Gastrocnemius medialis (tissue), 4 donors: ENCODE measurements around the gene PAPPA2. TPM values are rescaled to one million over a fixed set of nuclear protein-coding genes. Genes with fewer than 3 reads are reported as not detected.

Experiments
- ATAC-seq, 2 donors: fragments of 150-250 bp; one replicate each; pipeline ENCODE4 v1.9.1; 2016
- DNase-seq, 2 donors: peaks; one replicate each; pipeline ENCODE4 v3.0.0-alpha.2; 2019
- H3K27ac ChIP-seq, 4 donors: fragments of 200-600 bp; sonication (generic); 1 replicate in 1 of 4; 2 replicates in 3 of 4; pipeline ENCODE4 v1.5.1; 2016 to 2018; ENCODE audit warnings: mild to moderate bottlenecking in 2 of 4, moderate library complexity in 1 of 4
- H3K27me3 ChIP-seq, 3 donors: fragments of 200-600 bp; sonication (generic) in 2 of 3; 1 replicate in 1 of 3; 2 replicates in 2 of 3; pipeline versions ENCODE4 v1.5.1 to v1.6.0; 2016 to 2019; ENCODE audit warnings: mild to moderate bottlenecking in 1 of 3, moderate library complexity in 1 of 3
- H3K36me3 ChIP-seq, 2 donors: fragments of 200-600 bp; sonication (generic) in 1 of 2; one replicate each; pipeline ENCODE4 v1.5.1; 2017 to 2018
- H3K4me1 ChIP-seq, 2 donors: fragments of 200-600 bp; sonication (generic) in 1 of 2; one replicate each; pipeline ENCODE4 v1.5.1; 2016 to 2017; ENCODE audit warnings: mild to moderate bottlenecking in 2 of 2
- H3K4me3 ChIP-seq, 4 donors: fragments of 200-600 bp; sonication (generic) in 3 of 4; 1 replicate in 1 of 4; 2 replicates in 3 of 4; pipeline ENCODE4 v1.5.1; 2016 to 2019; ENCODE audit warnings: mild to moderate bottlenecking in 2 of 4
- H3K9me3 ChIP-seq, 3 donors: fragments of 200-600 bp; sonication (generic) in 2 of 3; 1 replicate in 1 of 3; 2 replicates in 2 of 3; pipeline ENCODE4 v1.5.1; 2016 to 2019
- POLR2A ChIP-seq, 2 donors: fragments of 450-650 bp; IDR thresholded peaks; one replicate each; pipeline ENCODE4 v1.6.1; 2017; ENCODE audit warnings: antibody characterized with exemption in 2 of 2, mild to moderate bottlenecking in 2 of 2, moderate library complexity in 2 of 2
- in situ Hi-C, 4 donors: fragments of 200-750 bp; cut with MboI; loops; one replicate each; pipeline versions ENCODE4 v1.15.0 to v1.8.0; 2017; ENCODE audit warnings: low sequenced_read_pairs in 4 of 4
- intact Hi-C: fragments of 100-400 bp; cut with DNase I; formaldehyde crosslinking; loops from one replicate; pipeline ENCODE4 v1.15.1; 2023; ENCODE audit warnings: low total_unique reads
- total RNA-seq, 4 donors: library from RNA; depleted of rRNA; stranded (reverse); fragments of >200 nt; gene quantifications; one replicate each; pipeline versions ENCODE4 v1.1.0 to v1.2.3, GENCODE V29; 2016
- TF ChIP-seq, protein P1 (sequence below), 5 experiments: fragments of 450-650 bp in 3 of 5; fragments of 200-600 bp in 2 of 5; sonication (generic) in 2 of 5; IDR thresholded peaks in 4 of 5; conservative IDR thresholded peaks in 1 of 5; 1 replicate in 4 of 5; 2 replicates in 1 of 5; pipeline ENCODE4 v1.5.1; 2016 to 2019; ENCODE audit warnings: antibody characterized with exemption in 5 of 5, mild to moderate bottlenecking in 3 of 5, moderate library complexity in 3 of 5

The PAPPA2 gene
- total RNA-seq, 4 donors from 2014 or later: 0.11 TPM; not detected in 3

DNA sequence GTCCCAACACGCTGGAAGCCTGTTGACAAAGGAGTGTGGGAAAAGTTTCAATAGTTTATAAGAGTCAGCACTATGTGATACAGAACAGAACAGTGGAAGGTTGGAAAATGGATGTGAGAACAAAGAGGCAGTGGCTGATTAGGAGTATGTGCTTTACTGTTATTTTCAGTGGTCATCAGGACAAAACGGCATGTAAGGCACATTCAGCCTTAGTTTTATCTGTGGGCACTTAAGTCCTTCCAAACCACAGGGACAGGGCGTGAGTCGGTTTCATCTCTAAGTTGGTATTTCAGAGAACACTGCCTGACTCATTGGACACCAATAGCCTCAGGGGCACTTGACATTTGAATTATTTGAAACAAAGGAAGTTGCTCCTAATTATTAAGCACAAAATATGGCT lies 394.7 kb downstream of the PAPPA2 start:
- H3K9me3 ChIP-seq: no peaks in the 10 kb centered on the region
- ATAC-seq: no peak
- intact Hi-C loops: no loop called here
- H3K4me3 ChIP-seq: no peak overlapping the region
- TF ChIP-seq, protein P1, sequence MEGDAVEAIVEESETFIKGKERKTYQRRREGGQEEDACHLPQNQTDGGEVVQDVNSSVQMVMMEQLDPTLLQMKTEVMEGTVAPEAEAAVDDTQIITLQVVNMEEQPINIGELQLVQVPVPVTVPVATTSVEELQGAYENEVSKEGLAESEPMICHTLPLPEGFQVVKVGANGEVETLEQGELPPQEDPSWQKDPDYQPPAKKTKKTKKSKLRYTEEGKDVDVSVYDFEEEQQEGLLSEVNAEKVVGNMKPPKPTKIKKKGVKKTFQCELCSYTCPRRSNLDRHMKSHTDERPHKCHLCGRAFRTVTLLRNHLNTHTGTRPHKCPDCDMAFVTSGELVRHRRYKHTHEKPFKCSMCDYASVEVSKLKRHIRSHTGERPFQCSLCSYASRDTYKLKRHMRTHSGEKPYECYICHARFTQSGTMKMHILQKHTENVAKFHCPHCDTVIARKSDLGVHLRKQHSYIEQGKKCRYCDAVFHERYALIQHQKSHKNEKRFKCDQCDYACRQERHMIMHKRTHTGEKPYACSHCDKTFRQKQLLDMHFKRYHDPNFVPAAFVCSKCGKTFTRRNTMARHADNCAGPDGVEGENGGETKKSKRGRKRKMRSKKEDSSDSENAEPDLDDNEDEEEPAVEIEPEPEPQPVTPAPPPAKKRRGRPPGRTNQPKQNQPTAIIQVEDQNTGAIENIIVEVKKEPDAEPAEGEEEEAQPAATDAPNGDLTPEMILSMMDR (IDR thresholded peaks at IDR 0.05 in 4 of 5, conservative IDR thresholded peaks at IDR 0.05 in 1 of 5): no peak
- no peak for TF ChIP-seq POLR2A (IDR thresholded peaks at IDR 0.05)
- in situ Hi-C loops: loop anchor here in 2 of 4 donors (25.0 kb wide), 1 partner anchor 470 kb away; no protein-coding TSS in a partner anchor
- no peak overlapping the region for H3K27ac ChIP-seq
- no peaks in the 10 kb centered on the region for H3K27me3 ChIP-seq
- no peaks in the 10 kb centered on the region for H3K4me1 ChIP-seq
- no peaks in the 10 kb centered on the region for H3K36me3 ChIP-seq
- DNase-seq: no peak

DNA sequence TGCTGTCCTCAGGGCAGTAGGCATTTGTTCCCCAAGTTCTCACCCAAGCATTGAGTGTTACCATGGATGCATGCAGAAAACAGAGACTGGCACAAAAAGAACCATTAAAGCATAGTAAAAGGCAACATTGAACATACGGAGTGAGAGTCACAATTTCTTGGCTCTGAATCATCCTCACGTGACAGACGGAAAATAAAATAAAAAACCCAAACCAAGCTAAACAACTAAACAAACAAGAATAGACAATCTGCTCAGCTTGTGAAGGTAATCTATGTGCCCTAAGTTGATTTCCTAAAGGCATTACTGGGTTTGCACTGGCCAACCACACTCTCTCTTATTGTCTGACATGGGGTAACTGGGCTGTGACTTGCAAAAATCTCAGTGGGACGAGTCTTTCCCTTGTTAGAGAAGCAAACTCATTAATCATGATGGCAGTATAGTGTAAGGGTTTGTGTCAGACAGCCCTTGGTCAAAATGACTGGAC lies 395.5 kb downstream of the PAPPA2 start:
- Histone ChIP-seq H3K27ac (no peak overlapping the region), H3K9me3 (no peaks in the 10 kb centered on the region), H3K4me3 (no peak overlapping the region), H3K4me1 (no peaks in the 10 kb centered on the region), H3K36me3 (no peaks in the 10 kb centered on the region), H3K27me3 (no peaks in the 10 kb centered on the region)
- no peak for DNase-seq
- TF ChIP-seq, protein P1 (IDR thresholded peaks at IDR 0.05 in 4 of 5, conservative IDR thresholded peaks at IDR 0.05 in 1 of 5): no peak
- no peak for TF ChIP-seq POLR2A (IDR thresholded peaks at IDR 0.05)
- intact Hi-C loops (no loop called here), in situ Hi-C loops (loop anchor here in 2 of 4 donors (25.0 kb wide), 1 partner anchor 471 kb away; no protein-coding TSS in a partner anchor)
- ATAC-seq: no peak

DNA sequence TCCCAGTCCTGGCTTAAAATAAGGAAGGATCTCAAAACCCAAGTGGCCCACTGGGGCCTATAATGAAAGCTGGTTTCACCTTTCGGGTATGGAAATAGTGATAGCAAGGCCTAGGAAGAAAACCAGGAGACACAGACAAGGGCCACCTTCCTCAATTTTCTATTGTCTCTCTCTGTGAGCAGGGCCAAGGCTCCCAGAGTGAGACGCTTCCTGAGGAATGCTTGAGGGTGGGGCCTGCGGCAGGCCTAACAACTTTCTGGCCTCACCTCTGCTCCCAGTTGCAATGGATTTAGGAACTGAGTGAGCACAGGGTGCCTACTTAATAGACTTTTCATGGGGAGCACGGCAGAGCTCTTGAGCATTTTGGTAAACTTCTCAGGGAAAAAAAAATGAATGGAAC lies 400.6 kb downstream of the PAPPA2 start:
- no peak overlapping the region for H3K4me3 ChIP-seq
- no peak for ATAC-seq
- in situ Hi-C loops (loop anchor here in 2 of 4 donors (25.0 kb wide), 1 partner anchor 476 kb away; no protein-coding TSS in a partner anchor), intact Hi-C loops (no loop called here)
- TF ChIP-seq, protein P1 (IDR thresholded peaks at IDR 0.05 in 4 of 5, conservative IDR thresholded peaks at IDR 0.05 in 1 of 5): no peak
- no peak for TF ChIP-seq POLR2A (IDR thresholded peaks at IDR 0.05)
- H3K36me3 ChIP-seq: no peaks in the 10 kb centered on the region
- H3K4me1 ChIP-seq: no peaks in the 10 kb centered on the region
- no peak for DNase-seq
- H3K27ac ChIP-seq: no peak overlapping the region
- no peaks in the 10 kb centered on the region for H3K9me3 ChIP-seq
- H3K27me3 ChIP-seq: peaks cover 0 to 3% (median 0%) of the 10 kb centered on the region in 3 donors

DNA sequence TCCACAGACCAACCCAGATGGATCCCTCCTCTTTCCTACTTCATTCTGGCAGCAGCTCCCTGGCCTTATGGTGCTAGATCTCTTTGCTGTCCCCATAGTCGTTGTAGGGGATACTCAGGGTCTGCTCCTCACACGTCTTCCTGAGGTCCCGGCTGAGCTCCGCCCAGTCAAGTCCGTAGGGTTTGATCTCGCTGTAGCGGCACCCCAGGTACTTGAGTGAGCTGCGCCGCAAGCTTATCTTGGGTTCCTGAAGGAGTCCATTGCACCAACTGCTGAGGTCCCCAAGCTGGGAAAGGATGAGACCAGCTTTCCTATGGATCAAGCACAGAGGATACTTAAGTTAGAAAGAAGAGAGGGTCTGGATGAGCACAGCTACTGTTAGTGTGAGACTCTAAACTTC lies 401.2 kb downstream of the PAPPA2 start:
- Histone ChIP-seq H3K36me3 (no peaks in the 10 kb centered on the region), H3K9me3 (no peaks in the 10 kb centered on the region), H3K4me3 (no peak overlapping the region), H3K27ac (no peak overlapping the region), H3K4me1 (no peaks in the 10 kb centered on the region), H3K27me3 (peaks cover 0 to 3% (median 0%) of the 10 kb centered on the region in 3 donors)
- no peak for ATAC-seq
- TF ChIP-seq, protein P1 (IDR thresholded peaks at IDR 0.05 in 4 of 5, conservative IDR thresholded peaks at IDR 0.05 in 1 of 5): no peak
- in situ Hi-C loops (loop anchor here in 2 of 4 donors (25.0 kb wide), 1 partner anchor 477 kb away; no protein-coding TSS in a partner anchor), intact Hi-C loops (no loop called here)
- DNase-seq: no peak
